Stomach (tissue), 4 donors: ENCODE data around the gene CASP8AP2.

Experiments used
- CTCF ChIP-seq, 7 experiments: fragments of 450-650 bp in 4 of 7; fragments of 200-600 bp in 3 of 7; sonication (generic) in 3 of 7; IDR thresholded peaks; one replicate each; pipeline ENCODE4 v1.5.1; 2016 to 2019; ENCODE audit warnings: antibody characterized with exemption in 7 of 7, control low read depth in 2 of 7, mild to moderate bottlenecking in 1 of 7
- EP300 ChIP-seq: sonication (generic); formaldehyde crosslinking; IDR thresholded peaks from one replicate; pipeline ENCODE4 v1.6.1; 2017; ENCODE audit warnings: antibody characterized with exemption
- POLR2A ChIP-seq, 4 donors: fragments of 450-650 bp; IDR thresholded peaks; one replicate each; pipeline ENCODE4 v1.6.1; 2016; ENCODE audit warnings: antibody characterized with exemption in 4 of 4, control low read depth in 2 of 4, mild to moderate bottlenecking in 1 of 4, moderate library complexity in 1 of 4
- POLR2AphosphoS5 ChIP-seq, 3 donors: sonication (generic); formaldehyde crosslinking; IDR thresholded peaks; one replicate each; pipeline ENCODE4 v1.6.1; 2016; ENCODE audit warnings: antibody characterized with exemption in 3 of 3

DNA sequence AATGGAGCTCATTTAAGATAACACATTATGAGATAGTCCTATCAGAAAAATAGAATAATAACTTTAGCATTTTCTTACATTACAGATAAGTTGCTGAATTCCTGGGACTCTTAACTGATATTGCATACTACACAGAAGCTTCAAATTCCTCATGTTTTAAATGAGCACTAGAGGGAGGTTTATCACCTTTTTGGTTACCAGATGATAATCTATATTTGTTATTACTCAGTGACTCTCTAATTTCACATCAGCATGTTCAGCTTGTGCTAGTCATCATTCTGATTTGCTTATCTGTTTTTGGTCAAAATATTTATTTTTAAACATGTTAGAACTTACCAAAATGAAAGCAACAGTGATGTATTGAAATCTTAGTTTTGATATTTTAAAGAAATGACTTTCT lies 44.0 kb downstream of the CASP8AP2 start:
- no peak for TF ChIP-seq CTCF (IDR thresholded peaks at IDR 0.05)
- TF ChIP-seq EP300: no peak
- TF ChIP-seq POLR2A (IDR thresholded peaks at IDR 0.05): no peak
- TF ChIP-seq POLR2AphosphoS5 (IDR thresholded peaks at IDR 0.05): no peak
